ENCODE measurements around the gene FAM241B. TPM values are rescaled to one million over a fixed set of nuclear protein-coding genes. Genes with fewer than 3 reads are reported as not detected.

FAM241B gene
- total RNA-seq, 1 experiment from 2014 or later, result 13.7 TPM

DNA sequence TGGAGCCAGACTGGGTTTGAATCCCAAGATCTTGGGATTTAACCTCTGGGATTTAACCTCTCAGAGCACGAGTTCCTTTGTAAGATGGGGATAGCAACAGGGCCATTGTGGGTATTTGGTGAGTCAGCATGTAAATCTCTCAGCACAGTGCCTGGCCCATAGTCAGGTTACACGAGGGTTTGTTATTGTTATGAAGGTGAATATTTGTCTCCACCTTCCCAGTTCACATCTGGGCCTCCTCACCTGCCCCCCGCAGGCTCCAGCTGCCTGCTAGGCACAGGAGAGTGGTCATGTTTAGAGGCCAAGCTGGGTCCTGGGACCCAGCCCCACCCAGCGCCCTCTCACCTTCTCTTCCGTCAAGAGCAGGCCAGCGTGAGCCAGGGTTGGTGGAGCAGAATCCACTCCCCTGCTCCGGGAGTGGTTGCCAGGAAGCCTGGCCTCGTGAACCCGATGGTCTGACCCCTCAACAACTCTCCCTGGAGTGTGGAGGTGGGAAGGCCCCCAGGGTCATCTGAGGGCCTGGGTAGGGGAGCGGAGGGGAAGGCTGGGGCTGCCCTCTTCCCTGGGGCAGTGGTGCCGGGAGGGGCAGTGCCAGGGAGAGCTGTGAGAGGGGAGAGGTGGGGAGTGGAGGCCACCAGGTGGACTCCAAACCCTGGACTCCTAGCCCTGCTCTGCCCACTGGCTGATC is 26.0 kb downstream of the FAM241B start:
- WGBS (ENCODE audit: extremely low coverage, insufficient read length, low lambda C conversion rate), result no CpG with 5 or more reads among the region's 11 CpGs
- Histone ChIP-seq H3K4ac (ENCODE audit: low read depth, low read length) (no peak overlapping the region), H3K27me3 (ENCODE audit: insufficient read depth, low read length) (no peaks in the 10 kb centered on the region), H2AK5ac (ENCODE audit: insufficient read length, low read length) (no peak overlapping the region), H3K4me2 (ENCODE audit: insufficient read depth, insufficient read length, low read length) (no peak overlapping the region), H3K56ac (ENCODE audit: insufficient read length, low read depth, low read length) (no peak overlapping the region), H2BK120ac (ENCODE audit: low read depth, low read length, poor library complexity, severe bottlenecking) (no peak overlapping the region), H4K8ac (replicated peaks; ENCODE audit: insufficient read length, low read depth, low read length) (no peak overlapping the region), H3K18ac (ENCODE audit: insufficient read length, low read depth, low read length) (peak overlapping the region; percentile 41), H2BK12ac (ENCODE audit: insufficient read length, low read depth, low read length) (no peak overlapping the region), H4K5ac (ENCODE audit: insufficient read length, low read depth, low read length) (no peak overlapping the region), H2AFZ (ENCODE audit: low read length) (no peak overlapping the region), H3K9ac (ENCODE audit: extremely low read depth, insufficient read length, low read length) (no peak overlapping the region), H3K14ac (ENCODE audit: insufficient read depth, low read length) (no peak overlapping the region; the same call in 1 of the 2 replicates), H2BK20ac (ENCODE audit: low read depth, low read length, poor library complexity, severe bottlenecking) (no peak overlapping the region), H3T11ph (ENCODE audit: low read length) (no peak overlapping the region), H2BK5ac (ENCODE audit: insufficient read length, low read length) (no peak overlapping the region), H3K27ac (ENCODE audit: insufficient read length, low read depth, low read length) (no peak overlapping the region), H3K79me1 (ENCODE audit: insufficient read depth, low read depth, low read length, poor library complexity, severe bottlenecking) (no peaks in the 10 kb centered on the region), H4K91ac (ENCODE audit: insufficient read length, low read depth, low read length) (no peak overlapping the region), H2BK15ac (ENCODE audit: low read depth, low read length) (no peak overlapping the region), H3K4me1 (ENCODE audit: insufficient read depth, low read length) (peaks cover 3% of the 10 kb centered on the region; the same call in 1 of the 2 replicates), H3K9me3 (ENCODE audit: control insufficient read depth, low read depth, low read length) (no peaks in the 10 kb centered on the region), H3K23me2 (ENCODE audit: insufficient read length, low read depth, low read length, poor library complexity, severe bottlenecking) (no peaks in the 10 kb centered on the region), H3K23ac (ENCODE audit: insufficient read length, low read depth, low read length) (no peak overlapping the region), H4K20me1 (ENCODE audit: control insufficient read depth, insufficient read depth, insufficient read length) (peaks cover 2% of the 10 kb centered on the region), H3K79me2 (ENCODE audit: insufficient read depth, low read length) (no peaks in the 10 kb centered on the region)
- TF ChIP-seq, protein P1, sequence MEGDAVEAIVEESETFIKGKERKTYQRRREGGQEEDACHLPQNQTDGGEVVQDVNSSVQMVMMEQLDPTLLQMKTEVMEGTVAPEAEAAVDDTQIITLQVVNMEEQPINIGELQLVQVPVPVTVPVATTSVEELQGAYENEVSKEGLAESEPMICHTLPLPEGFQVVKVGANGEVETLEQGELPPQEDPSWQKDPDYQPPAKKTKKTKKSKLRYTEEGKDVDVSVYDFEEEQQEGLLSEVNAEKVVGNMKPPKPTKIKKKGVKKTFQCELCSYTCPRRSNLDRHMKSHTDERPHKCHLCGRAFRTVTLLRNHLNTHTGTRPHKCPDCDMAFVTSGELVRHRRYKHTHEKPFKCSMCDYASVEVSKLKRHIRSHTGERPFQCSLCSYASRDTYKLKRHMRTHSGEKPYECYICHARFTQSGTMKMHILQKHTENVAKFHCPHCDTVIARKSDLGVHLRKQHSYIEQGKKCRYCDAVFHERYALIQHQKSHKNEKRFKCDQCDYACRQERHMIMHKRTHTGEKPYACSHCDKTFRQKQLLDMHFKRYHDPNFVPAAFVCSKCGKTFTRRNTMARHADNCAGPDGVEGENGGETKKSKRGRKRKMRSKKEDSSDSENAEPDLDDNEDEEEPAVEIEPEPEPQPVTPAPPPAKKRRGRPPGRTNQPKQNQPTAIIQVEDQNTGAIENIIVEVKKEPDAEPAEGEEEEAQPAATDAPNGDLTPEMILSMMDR (conservative IDR thresholded peaks at IDR 0.05), result no peak
- Mint-ChIP-seq H3K4me1 (peaks cover 41 to 42% of the 10 kb centered on the region in 2 experiments), H3K27ac (peak overlapping the region in 2 of 3 experiments; percentile 70 to 94; a peak in 2 of 7 replicates), H3K27me3 (ENCODE audit: low read depth) (peaks cover 26% of the 10 kb centered on the region), H3K4me3 (no peak overlapping the region), H3K9me3 (no peaks in the 10 kb centered on the region), H3K36me3 (ENCODE audit: insufficient read depth in 1 of 3, low read depth in 3 of 3) (no peaks in the 10 kb centered on the region)
- peak; percentile 55 for DNase-seq

Data from H9 (cell line).